Activated CD8-positive, alpha-beta memory T cell treated with anti-CD3 and anti-CD28 coated beads, Interleukin-2, amount 10 ng/mL, durations not matched to agents 7 days and 5 days (primary cell): Measurements from ENCODE around the gene AGAP1. TPM values are rescaled to one million over a fixed set of nuclear protein-coding genes. Genes with fewer than 3 reads are reported as not detected.

Experiments
- ATAC-seq: fragments of 150-1000 bp; cut with Tn5 transposase; one replicate; pipeline ENCODE4 v1.10.0; 2021; ENCODE audit warnings: moderate library complexity
- CTCF ChIA-PET: fragments of 350-600 bp; sonication (Branson Sonifier 250); formaldehyde crosslinking; loops from one replicate; lab custom pipeline; 2021; ENCODE audit warnings: antibody characterized with exemption; lab: Charles Lee
- DNase-seq: peaks from one replicate; pipeline ENCODE4 v3.0.0-alpha.2; 2020
- H3K27ac Mint-ChIP-seq: one replicate; pipeline ENCODE4 v1.8.0; 2021; ENCODE audit warnings: mild to moderate bottlenecking, mixed read lengths
- H3K27me3 Mint-ChIP-seq: one replicate; pipeline ENCODE4 v1.8.0; 2021; ENCODE audit warnings: mixed read lengths
- H3K36me3 Mint-ChIP-seq: one replicate; pipeline ENCODE4 v1.8.0; 2021; ENCODE audit warnings: mild to moderate bottlenecking, mixed read lengths
- H3K4me1 Mint-ChIP-seq: one replicate; pipeline ENCODE4 v1.8.0; 2021; ENCODE audit warnings: mixed read lengths
- H3K4me3 Mint-ChIP-seq: one replicate; pipeline ENCODE4 v1.8.0; 2021; ENCODE audit warnings: mild to moderate bottlenecking, moderate library complexity, mixed read lengths
- H3K9me3 Mint-ChIP-seq: one replicate; pipeline ENCODE4 v1.8.0; 2022; ENCODE audit warnings: low read depth, mixed read lengths
- total RNA-seq, 2 experiments: library from RNA; stranded (reverse); gene quantifications; one replicate each; pipeline ENCODE4 v1.2.3, GENCODE V29; 2021

AGAP1 gene
- total RNA-seq, 2 experiments from 2014 or later: 0.75 to 1.8 TPM

DNA sequence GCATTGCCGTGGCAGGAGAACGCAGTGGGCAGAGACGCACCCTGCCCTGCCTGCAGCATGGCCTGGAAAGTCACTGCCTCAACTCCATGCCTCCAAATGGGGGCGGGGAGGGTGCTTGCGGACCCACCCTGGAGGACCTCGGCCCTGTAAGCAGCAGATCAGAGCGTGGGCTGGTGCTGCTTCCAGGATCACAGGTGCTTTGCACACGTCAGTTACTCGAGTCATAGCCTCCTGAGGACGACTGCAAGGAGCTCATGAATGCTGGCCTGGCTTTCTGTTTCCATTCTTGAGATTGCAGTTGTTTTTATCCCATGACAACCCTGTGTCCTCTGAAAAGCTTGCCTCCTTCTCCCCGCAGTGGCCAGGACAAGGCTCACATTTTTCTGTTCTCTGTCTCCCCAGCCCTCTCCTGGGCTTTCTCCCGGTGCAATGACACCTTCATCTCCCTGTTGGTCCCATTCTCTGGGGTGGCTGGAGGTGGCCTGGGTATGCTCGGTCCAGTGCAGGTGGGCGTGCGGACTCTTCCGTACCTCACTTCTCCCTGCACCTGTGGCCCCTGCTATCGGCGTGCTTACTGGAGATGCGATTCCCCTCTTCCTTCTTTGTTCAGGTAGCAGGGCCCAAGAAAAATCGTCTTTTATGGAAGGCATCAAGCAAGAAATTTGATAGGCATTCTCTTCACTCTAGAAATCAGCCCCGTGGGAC lies 466.3 kb downstream of the AGAP1 start:
- no peaks in the 10 kb centered on the region for H3K27me3 Mint-ChIP-seq
- H3K9me3 Mint-ChIP-seq: no peaks in the 10 kb centered on the region
- H3K4me3 Mint-ChIP-seq: no peak overlapping the region
- no peak for DNase-seq
- no peaks in the 10 kb centered on the region for H3K36me3 Mint-ChIP-seq
- no peak for ATAC-seq
- CTCF ChIA-PET: no interaction called here
- no peaks in the 10 kb centered on the region for H3K4me1 Mint-ChIP-seq
- H3K27ac Mint-ChIP-seq: no peak overlapping the region

DNA sequence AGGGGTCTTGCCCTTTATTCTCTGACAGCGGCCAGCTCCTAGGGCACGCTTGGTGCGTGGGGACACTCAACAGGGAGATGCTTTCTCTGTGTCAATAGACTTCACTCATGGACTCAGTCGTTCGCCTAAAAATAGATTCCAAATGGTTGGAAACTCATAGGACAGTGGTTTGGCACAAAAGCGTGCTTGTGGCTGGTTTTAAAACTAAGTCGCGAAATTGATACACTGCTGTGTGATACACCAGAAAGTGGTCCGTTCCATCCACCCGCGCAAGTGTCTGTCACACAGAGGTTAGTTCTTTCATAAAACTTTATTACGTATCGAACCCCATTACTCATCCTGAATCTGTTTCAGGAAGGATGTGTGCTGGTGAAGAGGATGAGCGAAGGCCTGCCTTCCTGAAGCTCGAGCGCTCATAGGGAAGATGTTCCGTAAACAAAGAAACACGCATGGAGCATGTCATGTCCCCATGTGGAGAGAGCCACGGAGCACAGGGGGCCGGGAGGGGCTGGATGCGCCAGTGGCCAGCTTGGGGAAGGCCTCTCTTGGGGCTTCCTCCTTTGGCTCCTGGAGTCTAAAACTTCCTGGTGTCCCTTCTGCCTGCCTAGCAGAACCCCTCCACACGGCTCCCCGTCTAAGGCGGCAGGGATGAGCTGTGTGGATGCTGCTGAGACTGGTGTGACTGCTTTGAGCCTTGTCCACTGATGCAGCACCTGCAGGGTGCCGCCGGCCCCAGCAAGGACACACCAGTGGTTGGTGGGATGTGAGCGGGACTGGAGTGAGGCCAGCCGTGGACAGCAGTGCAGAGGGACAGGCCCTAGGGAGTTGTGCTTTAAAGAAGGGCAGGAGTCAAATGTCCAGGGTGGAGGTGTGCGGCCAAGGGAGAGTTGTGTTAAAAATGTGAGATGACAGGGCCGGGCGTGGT lies 467.1 kb downstream of the AGAP1 start:
- no peaks in the 10 kb centered on the region for H3K27me3 Mint-ChIP-seq

DNA sequence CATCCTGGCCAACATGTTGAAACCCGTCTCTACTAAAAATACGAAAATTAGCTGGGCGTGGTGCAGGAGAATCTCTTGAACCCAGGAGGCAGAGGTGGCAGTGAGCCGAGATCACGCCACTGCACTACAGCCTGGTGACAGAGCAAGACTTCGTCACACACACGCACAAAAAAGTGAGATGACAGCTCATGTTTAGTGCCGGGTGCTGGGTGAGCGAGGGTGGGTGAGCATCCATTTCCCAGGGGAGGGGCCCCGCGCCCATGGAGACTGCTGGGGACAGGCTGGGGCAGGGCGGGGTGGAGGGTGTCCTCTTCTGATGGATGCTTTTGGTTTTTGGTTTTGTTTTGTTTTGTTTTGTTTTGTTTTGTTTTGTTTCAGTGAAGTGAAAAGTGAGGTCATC lies 467.9 kb downstream of the AGAP1 start:
- CTCF ChIA-PET: no interaction called here
- H3K4me1 Mint-ChIP-seq: no peaks in the 10 kb centered on the region
- no peak overlapping the region for H3K27ac Mint-ChIP-seq
- DNase-seq: no peak
- no peak overlapping the region for H3K4me3 Mint-ChIP-seq
- H3K27me3 Mint-ChIP-seq: no peaks in the 10 kb centered on the region
- no peak for ATAC-seq
- H3K36me3 Mint-ChIP-seq: no peaks in the 10 kb centered on the region
- H3K9me3 Mint-ChIP-seq: no peaks in the 10 kb centered on the region

More for the DNA sequence above, 467.1 kb downstream of the AGAP1 start:
- Mint-ChIP-seq H3K36me3 (no peaks in the 10 kb centered on the region), H3K4me1 (no peaks in the 10 kb centered on the region), H3K27ac (no peak overlapping the region), H3K4me3 (no peak overlapping the region), H3K9me3 (no peaks in the 10 kb centered on the region)
- DNase-seq: no peak
- no peak for ATAC-seq
- CTCF ChIA-PET: no interaction called here

DNA sequence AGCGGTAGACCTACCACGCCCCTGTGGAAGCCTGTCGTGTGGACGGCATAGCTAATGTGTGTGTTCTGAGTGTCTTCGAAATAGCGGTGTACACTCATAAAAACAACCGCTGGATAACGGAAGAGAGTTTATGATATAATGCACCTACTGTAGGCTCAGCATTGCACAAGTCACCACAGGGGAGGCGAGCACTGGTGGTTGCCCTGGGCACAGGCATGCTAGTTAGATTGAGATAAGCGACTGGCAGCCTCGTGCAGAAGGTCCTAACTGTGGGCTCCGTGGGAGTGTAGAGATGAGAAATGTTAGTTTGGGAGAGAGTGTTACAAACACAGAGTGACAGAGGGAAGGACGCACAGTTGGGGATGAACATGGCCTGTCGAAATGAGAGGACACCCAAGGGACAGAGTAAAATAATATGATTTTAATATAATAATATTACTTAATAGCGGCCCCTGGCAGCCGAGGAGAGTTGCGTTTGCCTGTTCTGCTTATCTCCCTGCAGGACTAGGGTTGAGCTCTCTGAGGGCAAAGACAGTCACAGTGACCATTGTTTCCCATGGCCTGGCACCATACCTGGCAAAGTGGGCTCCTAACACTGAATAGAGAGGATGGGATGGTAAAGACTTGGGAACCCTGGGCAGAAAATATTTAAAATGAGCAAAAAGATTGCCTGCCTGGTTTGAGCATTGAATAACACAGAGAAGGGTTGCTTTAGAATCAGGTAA lies 470.2 kb downstream of the AGAP1 start:
- ATAC-seq (no peak), DNase-seq (no peak)
- Mint-ChIP-seq H3K4me1 (no peaks in the 10 kb centered on the region), H3K27me3 (no peaks in the 10 kb centered on the region), H3K9me3 (no peaks in the 10 kb centered on the region), H3K27ac (no peak overlapping the region), H3K4me3 (no peak overlapping the region), H3K36me3 (no peaks in the 10 kb centered on the region)
- CTCF ChIA-PET: no interaction called here

DNA sequence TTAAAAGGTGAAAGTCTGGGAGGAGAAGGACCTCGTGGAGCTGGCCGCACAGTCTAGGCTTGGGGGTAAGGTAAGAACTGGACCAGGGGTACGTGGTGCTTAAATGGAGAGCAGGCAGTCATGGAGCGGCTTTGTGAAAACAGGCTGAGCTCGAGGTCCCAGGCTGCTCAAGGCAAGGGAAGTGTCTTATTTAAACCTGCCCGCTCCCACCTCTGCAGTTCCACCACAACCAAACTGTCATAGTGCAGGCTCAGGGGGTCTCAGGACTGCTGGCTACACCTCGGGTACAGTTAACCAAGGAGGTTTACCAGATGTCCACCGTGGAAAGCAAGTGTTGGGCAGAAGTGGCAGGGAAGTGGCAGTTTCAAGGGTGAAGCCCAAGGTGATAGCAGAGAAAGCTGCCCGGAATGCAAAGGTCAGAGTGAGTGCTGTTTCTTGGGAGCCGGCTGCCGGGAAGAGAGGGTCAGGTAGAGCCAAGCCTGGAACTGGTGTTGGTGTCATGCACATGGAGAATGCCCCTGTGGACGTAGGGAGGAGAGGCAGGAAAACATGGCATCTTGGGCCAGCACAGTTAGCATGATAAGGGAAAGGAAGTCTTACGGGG lies 471.0 kb downstream of the AGAP1 start:
- Mint-ChIP-seq H3K4me3 (no peak overlapping the region), H3K36me3 (no peaks in the 10 kb centered on the region), H3K4me1 (no peaks in the 10 kb centered on the region), H3K27me3 (no peaks in the 10 kb centered on the region), H3K9me3 (no peaks in the 10 kb centered on the region), H3K27ac (no peak overlapping the region)
- DNase-seq (no peak), ATAC-seq (no peak)
- CTCF ChIA-PET: no interaction called here

DNA sequence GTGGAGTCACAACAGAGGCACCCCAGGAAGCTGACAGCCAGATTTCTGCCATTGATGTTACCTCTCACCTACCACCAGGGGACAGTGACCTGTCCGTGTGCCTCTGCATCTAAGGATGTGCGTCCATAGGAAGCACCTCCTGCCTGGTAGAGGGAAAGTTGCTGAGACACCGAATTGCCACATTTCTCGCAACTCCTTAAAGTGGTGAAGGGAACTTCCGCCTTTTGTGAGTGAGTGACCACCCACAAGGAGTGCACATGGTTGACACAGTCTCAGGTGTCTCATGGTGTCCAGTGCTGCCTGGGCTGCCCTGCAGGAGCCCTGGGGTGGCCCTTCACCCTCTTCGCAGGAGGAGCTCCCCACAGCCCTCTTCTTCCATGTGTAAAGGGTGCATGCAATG lies 472.6 kb downstream of the AGAP1 start:
- H3K9me3 Mint-ChIP-seq: no peaks in the 10 kb centered on the region
- DNase-seq: no peak
- no peak overlapping the region for H3K4me3 Mint-ChIP-seq
- H3K27me3 Mint-ChIP-seq: no peaks in the 10 kb centered on the region
- no peak for ATAC-seq
- no peaks in the 10 kb centered on the region for H3K36me3 Mint-ChIP-seq
- CTCF ChIA-PET: no interaction called here
- H3K27ac Mint-ChIP-seq: no peak overlapping the region
- no peaks in the 10 kb centered on the region for H3K4me1 Mint-ChIP-seq

DNA sequence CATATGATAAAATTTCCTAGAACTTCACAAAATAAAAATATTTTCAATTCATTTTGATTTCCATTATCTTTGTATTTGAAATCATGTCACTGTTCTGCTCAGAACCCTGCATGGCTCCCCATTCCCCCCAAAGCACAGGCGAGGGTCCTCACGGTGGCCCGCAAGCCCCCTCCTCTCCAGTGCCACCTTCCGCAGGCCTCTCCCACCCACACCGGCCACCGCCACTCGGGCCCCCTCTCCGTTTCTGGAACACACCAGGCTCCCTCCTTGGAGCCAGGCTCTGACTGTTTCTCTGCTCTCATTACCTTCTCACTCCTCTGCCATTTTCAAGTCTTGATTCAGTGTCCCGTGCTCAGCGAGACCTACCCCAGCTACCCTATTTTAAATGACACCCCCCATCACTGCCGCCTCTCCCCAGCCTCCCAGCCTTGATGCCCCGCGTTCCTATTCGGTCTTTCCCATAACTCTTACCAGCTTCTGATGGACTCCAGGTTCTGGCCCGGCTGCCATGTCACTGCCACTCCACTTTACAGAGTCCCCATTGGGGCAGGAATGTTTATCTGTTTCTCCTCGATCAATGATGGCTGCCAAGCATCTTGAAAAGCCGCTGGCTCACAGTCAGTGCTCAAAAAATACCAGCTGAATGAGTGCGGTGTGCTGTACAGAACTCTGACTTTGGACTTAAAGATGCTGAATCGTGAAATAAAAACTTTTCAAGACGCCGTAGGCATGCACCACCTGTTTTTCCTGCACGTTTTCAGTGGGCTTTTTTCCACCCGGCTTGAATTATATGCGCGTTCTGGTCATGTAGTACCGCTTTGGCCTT lies 473.3 kb downstream of the AGAP1 start:
- Mint-ChIP-seq H3K4me3 (no peak overlapping the region), H3K4me1 (no peaks in the 10 kb centered on the region), H3K9me3 (no peaks in the 10 kb centered on the region), H3K36me3 (no peaks in the 10 kb centered on the region), H3K27ac (no peak overlapping the region), H3K27me3 (no peaks in the 10 kb centered on the region)
- DNase-seq (no peak), ATAC-seq (no peak)
- CTCF ChIA-PET: no interaction called here

DNA sequence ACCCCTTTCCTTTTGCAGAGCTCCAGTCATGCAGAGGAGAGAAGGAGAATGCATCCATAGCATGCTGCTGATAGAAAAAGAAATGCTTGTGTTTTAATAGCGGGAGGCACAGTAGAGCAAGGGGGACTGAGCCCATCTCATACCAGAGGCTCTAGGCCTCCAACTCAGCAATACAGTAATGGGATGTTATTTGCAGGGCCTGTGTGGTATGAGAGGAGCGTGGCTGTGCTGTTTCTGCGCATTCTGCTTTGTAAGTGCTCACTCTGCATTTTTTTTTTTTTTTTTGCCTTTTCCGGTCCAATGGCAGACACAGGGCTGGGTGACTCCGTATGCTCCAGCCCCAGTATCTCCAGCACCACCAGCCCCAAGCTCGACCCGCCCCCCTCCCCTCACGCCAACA lies 474.3 kb downstream of the AGAP1 start:
- H3K4me1 Mint-ChIP-seq: no peaks in the 10 kb centered on the region
- no peak overlapping the region for H3K27ac Mint-ChIP-seq
- no peak overlapping the region for H3K4me3 Mint-ChIP-seq
- H3K9me3 Mint-ChIP-seq: no peaks in the 10 kb centered on the region
- ATAC-seq: no peak
- no peaks in the 10 kb centered on the region for H3K27me3 Mint-ChIP-seq
- CTCF ChIA-PET: no interaction called here
- no peak for DNase-seq
- H3K36me3 Mint-ChIP-seq: no peaks in the 10 kb centered on the region

DNA sequence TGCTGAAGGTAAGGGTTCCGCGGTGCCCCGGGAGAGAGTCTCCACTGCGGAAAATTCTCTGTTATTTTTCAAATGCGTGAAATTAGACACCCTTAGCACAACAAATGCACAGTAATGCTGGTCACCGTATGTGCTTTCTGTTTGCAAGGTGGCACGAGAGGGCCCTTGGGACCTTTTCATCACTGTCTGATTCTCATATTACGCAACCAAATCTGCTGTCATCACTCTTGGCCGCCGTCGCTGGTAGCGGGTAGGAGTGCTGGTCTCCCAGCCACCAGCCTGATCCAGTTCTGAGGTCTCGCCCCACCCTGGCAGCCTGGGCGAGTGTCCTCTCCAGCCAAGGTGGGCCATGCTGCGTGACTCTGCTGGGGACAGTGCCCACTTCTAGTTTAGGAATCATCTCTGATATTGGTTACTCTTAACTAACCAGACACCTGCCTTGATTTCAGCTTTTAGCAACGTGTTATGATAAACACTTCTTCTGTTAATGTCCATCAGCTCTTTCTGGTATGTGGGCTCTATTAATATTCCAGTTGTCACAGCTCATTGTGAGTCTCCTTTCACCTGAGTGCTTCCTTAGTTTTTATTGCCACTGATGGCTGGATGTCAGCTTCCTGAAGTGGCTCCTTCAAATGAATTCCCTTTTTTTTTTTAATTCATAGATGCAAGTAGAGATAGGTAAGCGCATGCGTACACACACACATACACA lies 474.9 kb downstream of the AGAP1 start:
- ATAC-seq: no peak
- no peak overlapping the region for H3K27ac Mint-ChIP-seq
- no peaks in the 10 kb centered on the region for H3K9me3 Mint-ChIP-seq
- CTCF ChIA-PET: no interaction called here
- no peak overlapping the region for H3K4me3 Mint-ChIP-seq
- H3K27me3 Mint-ChIP-seq: no peaks in the 10 kb centered on the region
- no peaks in the 10 kb centered on the region for H3K4me1 Mint-ChIP-seq
- DNase-seq: no peak
- no peaks in the 10 kb centered on the region for H3K36me3 Mint-ChIP-seq

DNA sequence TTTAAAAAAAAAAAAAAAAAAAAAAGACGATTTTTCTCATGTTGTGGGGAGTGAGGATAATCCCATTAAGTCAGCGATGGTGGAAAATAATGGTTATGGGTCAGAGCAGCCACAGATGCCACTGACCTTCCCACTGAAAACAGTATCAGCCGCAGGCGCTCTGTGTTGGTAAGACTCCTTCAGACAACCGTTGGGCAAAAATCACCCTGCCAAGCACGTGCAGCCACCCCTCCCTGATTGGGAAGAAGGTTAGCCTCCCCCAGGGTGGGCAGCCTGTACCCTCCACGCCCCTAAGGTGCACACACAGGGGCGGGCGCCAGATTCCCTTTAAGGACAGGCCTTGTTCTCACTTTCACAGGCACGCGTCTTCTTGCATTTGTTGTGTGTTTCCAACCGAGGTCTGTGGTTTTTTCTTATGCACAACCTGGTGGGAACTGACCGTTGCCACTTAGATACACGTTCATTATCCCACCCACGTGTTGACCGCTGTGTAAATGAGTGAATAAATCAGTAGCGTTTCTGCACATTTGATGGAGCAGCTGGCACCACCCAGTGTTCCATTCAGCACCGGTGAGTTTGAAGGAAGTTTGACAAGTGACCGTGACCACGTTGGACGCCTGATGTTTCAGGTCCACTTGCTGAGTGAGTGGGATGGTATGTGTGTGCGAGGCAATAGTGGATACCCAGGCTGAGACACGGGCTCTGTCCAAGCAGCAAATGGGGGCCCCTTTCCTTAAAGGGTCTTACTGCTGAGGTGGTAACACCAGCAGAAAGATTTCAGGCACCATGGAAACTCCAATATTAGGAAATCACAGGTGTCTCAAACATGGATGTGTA lies 476.6 kb downstream of the AGAP1 start:
- no peaks in the 10 kb centered on the region for H3K4me1 Mint-ChIP-seq
- H3K4me3 Mint-ChIP-seq: no peak overlapping the region
- CTCF ChIA-PET: no interaction called here
- no peaks in the 10 kb centered on the region for H3K9me3 Mint-ChIP-seq
- no peak for DNase-seq
- no peak for ATAC-seq
- H3K27ac Mint-ChIP-seq: no peak overlapping the region
- no peaks in the 10 kb centered on the region for H3K36me3 Mint-ChIP-seq
- H3K27me3 Mint-ChIP-seq: no peaks in the 10 kb centered on the region

DNA sequence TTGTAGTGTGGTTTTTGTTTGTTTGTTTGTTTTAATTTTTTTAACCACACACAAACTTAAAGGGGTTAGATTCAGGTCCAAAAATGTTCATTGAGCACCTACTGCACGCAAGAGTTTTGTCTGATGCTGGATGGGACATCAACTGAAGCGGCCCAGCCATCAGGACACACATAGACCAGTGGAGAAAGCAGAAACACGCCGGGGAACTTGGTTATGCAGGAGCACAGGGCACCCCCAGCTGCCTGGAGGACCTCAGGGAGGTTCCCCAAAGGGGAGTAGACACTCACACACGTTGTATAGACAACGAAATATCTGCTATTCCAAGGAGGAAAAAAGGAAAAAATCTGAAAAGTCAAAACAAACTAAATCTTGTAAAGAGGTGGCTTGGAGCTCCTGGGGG lies 482.7 kb downstream of the AGAP1 start:
- no peak overlapping the region for H3K4me3 Mint-ChIP-seq
- no peaks in the 10 kb centered on the region for H3K9me3 Mint-ChIP-seq
- H3K36me3 Mint-ChIP-seq: no peaks in the 10 kb centered on the region
- no peaks in the 10 kb centered on the region for H3K27me3 Mint-ChIP-seq
- no peak for ATAC-seq
- no peaks in the 10 kb centered on the region for H3K4me1 Mint-ChIP-seq
- CTCF ChIA-PET: no interaction called here
- DNase-seq: no peak
- no peak overlapping the region for H3K27ac Mint-ChIP-seq

DNA sequence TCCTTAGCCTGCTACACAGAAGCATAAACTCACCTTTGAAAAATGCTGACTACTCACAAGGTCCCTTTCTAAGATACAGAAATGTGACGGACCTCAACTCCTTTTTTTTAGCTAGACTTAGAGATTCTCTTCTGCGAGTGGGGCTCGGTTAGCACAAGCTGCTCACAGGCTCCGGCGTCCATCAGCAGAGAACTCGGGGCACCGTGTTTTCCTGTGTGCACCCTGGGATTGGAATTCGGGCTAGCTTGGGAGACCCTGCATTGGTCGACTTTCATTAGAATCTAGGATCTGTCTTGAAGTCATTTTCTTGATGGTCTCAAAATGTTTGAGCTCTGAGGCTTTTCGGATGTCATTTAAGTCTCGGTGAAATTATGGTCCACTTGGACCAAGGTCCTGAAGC lies 483.1 kb downstream of the AGAP1 start:
- no peaks in the 10 kb centered on the region for H3K36me3 Mint-ChIP-seq
- no peak for ATAC-seq
- CTCF ChIA-PET: no interaction called here
- no peak for DNase-seq
- H3K4me3 Mint-ChIP-seq: no peak overlapping the region
- H3K27me3 Mint-ChIP-seq: no peaks in the 10 kb centered on the region
- no peaks in the 10 kb centered on the region for H3K9me3 Mint-ChIP-seq
- no peaks in the 10 kb centered on the region for H3K4me1 Mint-ChIP-seq
- H3K27ac Mint-ChIP-seq: no peak overlapping the region
